HG02678 (cell line): Measurements from ENCODE around the gene ABTB2.

Source experiments
- ATAC-seq: cut with Tn5 transposase; IDR thresholded peaks from one replicate; pipeline ENCODE4 v1.9.1; 2021; ENCODE audit warnings: mild to moderate bottlenecking, moderate library complexity; ENCODE audit not compliant: unreplicated experiment

ABTB2 gene

GRCh38 chr11:34245041-34245440 is 112.8 kb downstream of the ABTB2 start:
- ATAC-seq: no peak

GRCh38 chr11:34243600-34244464 is 114.0 kb downstream of the ABTB2 start:
- ATAC-seq: peak; percentile 76

- ATAC-seq: no peak
Observed at GRCh38 chr11:34242037-34242625, 115.7 kb downstream of the ABTB2 start.

DNA sequence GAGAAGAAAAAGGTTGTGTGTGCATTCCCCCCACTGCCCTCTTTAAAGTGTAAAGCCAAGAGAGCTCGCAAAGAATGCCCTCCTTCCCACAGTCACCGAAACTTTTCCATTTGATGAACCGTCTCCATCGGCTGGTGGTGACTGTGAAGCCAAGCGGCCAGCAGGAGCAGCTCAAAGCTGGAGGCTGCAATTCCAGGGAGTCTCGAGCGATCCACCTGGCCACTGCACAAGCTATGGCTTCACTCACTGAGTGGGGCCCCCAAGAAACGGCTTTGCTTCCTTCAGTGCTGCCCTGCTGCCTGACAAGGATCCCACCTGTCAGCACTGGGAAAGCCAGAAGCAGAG is 117.7 kb downstream of the ABTB2 start:
- ATAC-seq: no peak

DNA sequence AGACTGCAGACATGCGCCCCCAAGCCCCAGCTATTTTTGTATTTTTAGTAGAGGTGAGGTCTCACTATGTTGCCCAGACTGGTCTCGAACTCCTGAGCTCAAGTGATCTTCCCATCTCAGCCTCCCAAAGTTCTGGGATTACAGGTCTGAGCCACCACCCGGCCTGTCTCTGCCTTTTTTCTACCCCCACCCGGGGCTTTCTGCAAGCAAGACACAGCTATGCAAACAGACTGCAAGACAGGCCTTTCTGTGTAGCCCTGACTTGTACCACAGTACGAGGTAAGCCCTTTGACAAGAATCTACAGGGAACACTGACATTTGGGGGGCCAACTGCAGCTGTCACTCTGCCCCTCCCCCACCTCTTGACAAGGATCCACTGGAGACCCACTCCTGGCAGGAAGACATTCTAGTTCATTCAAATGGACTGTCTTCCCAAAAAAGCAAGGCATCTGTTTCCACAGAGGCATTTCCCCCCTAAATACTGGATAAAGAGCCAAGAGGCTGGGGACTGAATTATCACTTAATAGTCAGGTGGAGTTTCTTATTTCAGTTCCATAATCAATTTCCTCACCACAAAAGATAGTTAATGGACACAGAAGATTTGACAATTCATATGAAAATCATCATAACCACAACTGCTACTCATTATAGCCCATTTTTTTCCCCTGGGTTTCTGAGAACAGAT is 118.2 kb downstream of the ABTB2 start:
- ATAC-seq: peak; percentile 32

DNA sequence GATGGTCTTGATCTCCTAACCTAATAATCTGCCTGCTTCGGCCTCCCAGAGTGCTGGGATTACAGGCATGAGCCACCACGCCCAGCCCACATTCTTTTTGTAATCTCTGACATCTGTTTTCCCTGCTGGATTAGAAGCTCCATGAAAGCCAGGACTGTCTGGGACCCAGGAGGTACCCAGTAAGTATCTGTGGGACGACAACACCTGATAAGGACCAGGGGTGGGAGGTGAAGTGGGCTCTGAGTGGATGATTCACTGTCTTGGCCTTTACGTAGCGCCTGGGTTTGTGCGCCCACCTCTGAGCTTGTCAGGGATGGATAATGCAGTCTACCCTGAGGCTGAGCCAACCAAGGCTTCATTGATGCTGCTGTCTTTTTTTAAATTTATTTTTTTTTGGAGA is 118.8 kb downstream of the ABTB2 start:
- no peak for ATAC-seq

DNA sequence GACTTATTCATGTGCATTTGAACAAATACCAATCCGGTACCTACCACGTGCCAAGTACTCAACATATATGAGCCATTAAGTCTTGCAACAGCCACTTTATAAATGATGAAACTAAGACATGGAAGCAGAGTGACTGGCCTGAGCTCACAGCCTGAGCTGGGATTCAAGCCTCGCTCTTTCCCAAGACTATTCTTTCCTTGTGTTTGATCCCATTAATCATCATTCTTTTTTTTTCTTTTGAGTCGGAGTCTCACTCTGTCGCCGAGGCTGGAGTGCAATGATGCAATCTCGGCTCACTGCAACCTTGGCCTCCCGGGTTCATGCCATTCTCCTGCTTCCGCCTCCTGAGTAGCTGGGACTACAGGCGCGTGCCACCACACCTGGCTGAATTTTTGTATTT is 119.3 kb downstream of the ABTB2 start:
- ATAC-seq: no peak

DNA sequence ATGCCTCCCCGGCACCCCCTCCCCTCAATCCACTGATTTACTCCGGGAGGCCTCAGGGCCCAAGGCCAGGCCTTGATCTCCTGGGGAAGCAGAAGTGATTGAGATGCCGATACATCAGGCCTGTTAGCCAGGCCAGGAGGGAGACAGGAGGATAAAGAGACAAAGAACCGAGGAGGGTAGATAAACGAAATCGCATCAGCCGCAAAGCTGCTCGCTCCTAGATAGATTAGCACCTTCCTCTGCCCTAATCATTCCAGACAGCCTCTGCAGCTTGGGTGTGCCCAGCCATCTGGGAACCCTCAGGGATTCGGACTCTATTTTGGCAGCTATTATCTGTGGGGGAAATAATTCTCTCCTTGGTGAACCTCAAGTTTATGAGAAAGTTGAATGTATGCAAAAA is 121.2 kb downstream of the ABTB2 start:
- no peak for ATAC-seq

DNA sequence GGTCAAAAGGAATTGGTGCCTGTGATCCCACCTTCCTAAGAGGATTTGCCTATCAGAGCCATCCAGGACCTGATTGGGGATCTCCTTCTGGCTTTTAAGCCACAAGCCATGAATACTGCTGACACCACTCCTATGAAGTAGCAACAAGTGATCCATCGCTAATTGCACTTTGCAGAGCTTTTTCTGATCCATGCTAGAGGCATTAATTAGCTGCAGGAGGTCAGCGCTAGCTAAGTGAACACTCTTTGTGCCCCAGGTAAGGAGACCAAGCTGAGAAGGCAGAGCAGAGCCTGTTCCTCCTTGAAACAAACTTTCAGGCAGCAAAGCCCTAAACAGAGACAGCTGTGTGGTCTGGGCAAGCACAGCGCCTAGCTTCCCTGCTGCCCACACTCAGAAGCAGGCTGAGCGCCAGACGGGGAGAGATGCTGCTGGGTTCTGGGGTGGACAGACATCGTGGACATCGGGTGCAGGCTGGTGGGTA is 122.2 kb downstream of the ABTB2 start:
- ATAC-seq: no peak

DNA sequence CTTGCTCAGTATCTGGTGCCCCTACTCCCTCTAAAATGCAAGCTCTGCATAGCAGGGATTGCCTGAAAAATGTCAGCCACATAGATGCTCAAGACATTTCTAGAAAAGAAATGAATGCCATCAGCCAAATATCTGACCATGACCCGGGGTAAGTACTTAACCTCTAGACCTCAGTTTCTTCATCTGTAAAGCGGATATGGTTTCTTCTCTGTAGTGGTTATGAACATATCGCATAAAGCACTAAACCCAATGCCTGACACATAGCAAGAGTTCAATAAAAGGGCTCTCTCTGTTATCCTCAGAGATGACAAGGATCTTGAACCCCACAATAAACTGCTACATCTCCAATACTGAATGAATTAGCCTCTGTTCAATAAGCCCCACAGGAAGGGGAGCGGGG is 122.6 kb downstream of the ABTB2 start:
- ATAC-seq: peak; percentile 43

DNA sequence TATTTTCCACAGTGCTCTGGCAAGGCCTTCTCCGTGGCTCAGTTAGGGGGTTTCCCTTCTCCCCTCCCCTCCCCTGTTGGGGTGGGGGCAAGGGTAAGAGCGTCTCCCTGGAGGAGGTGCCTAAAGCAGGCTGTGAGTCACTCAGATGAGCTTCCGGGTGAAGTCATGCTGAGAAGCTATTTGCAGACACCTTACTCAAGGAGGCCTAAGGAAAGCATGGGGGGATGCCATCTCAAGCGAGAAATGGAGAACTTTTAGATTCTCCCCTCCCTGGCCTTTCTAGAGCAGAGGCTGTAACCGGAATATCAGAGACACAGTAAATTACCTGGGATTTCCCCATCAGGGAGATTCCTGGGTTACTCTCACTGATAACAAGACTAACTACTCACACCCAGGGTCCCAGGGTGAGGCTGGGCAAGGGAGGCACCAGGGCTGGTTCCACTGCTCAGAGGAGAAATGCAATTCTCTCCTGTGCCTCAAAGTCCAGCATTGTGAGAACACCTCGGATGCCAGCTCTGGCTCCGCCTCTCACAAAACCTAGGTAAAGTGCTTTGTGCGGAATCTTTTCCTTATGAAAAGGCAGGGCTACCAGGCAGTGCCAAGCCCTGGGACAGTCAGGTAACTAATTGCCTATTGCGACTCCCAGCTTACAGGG is 123.6 kb downstream of the ABTB2 start:
- peak; percentile 59 for ATAC-seq

DNA sequence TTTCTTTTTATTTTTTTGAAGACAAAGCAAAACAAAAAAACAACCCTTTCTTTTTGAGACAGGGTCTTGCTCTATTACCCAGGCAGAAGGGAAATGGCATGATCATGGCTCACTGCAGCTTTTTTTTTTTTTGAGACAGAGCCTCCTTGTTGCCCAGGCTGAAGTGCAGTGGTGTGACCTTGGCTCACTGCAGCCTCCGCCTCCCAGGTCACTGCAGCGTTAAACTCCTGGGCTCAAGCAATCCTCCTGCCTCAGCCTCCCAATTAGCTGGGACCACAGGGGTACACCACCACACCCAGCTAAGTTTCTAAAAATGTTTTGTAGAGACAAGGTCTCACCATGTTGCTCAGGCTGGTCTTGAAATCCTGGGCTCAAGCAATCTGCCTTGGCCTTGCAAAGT is 124.6 kb downstream of the ABTB2 start:
- ATAC-seq: no peak

DNA sequence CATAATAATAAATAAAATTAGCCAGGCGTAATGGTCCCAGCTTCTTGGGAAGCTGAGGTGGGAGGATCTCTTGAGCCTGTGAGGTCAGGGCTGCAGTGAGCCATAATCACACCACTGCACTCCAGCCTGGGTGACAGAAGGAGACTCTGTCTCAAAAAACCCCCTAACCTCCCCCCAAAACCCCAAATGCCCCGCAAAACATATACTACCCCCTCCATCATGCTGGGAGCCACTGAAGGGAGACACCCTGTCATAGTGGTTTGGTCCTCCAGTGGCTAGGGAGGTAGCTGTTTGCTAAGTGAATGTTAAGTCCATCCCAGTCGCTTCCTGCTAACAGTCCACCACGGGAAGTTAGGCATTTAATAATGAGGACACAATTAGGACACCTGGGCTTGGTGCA is 125.0 kb downstream of the ABTB2 start:
- ATAC-seq: no peak

DNA sequence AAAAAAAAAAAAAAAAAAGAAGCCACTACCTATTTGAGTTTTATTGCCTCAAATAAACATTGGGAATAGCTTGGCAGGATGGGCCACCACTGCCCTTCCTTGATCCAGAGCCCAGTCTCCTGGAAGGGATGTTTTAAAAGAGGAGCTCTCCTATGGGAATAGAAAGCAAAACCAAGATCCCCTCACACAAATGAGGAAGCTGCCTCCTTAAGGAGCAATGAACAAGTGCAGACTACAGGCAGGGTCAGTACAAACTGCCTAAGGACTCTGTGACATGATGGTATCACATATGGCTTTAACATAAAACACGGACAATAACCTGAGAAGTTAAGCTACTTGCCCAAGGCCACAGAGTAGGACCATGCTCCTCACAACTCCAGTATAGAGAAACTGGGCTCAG is 131.6 kb downstream of the ABTB2 start:
- ATAC-seq: no peak

GRCh38 chr11:34225091-34225490 is 132.7 kb downstream of the ABTB2 start:
- no peak for ATAC-seq

DNA sequence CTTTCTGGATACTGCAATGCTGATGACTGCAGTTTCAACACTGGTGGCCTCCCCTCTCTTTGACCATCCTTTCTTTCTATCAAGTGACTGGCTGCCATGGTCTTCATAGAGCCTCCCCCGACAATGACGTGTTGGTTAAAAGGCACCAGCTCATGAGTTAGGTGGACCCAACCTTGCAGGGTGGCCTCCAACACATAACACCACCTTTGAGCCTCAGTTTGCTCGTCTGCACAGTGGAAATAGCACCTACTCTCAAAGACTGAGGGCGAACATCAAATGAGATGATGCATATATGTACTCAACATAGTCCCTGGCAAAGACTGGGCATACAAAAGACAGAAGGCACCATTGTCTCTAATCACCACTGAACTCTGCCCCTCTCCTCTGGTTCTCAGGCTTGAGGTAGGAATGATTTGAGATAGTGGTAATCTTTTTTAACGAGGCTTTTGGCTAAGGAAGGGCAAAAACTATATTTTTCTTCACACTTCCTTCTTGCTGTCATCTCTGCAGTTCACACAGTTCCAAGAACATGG is 133.3 kb downstream of the ABTB2 start:
- no peak for ATAC-seq

DNA sequence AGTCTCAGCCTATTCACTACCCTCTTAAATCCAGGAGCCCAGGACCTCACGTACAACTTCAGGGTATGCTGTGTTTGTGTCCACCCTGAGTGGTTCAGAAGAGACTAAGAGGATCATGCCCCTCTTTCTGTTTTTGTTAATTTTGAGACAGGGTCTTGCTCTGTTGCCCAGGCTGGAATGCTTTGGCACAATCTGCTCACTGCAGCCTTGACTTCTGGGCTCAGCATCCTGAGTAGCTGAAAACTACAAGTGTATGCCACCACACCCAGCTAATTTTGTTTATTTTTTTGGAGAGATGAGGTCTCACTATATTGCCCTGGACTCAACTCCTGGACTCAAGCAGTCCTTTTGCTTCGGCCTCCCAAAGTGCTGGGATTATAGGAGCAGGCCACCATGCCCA is 133.9 kb downstream of the ABTB2 start:
- no peak for ATAC-seq

DNA sequence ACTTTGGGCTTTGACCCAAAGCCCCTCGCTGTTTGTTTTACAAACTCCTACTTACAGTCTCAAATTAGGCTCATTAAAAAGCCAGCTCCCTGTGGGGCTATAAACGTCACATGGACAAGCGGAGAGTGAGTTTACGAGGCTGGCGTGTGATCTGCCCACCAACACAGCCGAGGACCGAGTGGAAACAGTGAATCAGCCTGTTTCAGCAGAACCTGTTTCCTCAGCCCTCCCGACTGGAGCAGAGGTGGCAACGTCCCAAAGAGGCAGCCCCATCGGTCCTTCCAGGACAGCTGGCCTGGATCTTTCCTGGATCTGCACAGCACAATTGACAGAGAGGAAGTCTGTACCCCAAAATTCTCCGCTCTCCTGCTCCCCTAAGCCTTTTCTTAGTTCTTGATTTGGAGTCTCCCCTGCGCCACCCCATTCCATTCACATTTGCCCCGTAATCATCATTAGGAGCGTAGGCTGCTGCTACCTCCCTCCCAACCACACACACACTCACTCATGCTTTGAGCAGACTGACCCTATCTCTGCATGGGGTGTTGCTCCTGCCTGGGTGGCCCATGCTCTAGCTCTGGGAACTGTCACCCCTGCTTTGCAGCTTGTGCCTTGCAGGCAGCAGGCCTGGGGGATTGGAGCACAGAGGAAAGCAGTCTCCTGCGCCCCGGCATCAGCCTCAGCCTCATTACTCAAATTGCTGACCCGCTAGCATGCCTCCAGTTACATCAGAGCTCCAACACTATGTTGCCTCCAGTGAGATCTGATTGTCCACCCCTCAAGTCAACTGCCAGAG is 134.6 kb downstream of the ABTB2 start:
- ATAC-seq: no peak

GRCh38 chr11:34222030-34222429 is 135.8 kb downstream of the ABTB2 start:
- ATAC-seq: no peak

DNA sequence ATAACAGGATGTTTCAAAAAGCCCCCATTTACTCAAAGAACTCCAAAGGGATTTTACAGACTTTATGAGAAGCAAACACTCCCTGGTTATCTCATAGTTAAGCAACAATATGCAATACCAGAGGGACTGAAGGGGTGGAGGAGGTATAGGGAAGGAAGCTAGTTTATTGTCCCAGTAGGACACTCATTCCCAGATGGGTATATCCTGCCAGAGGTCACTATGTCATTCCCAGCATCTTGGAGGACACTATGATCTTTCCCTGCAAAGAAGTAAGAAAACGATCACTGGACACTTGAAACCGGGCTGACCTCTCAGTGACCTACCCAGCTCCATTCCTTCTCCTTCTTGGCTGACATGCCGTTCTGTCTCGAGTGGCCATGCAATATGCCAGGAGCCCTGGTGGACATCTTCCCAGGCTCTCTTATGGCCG is 137.9 kb downstream of the ABTB2 start:
- no peak for ATAC-seq
